Ascending aorta (tissue), 2 donors: ENCODE measurements around the gene KRTAP4-9. TPM values are rescaled to one million over a fixed set of nuclear protein-coding genes. Genes with fewer than 3 reads are reported as not detected.
"Not testable (repeated sequence)": the region's sequence is repeated elsewhere in the genome, so short reads cannot be mapped to it uniquely, and the experiment has no call there.

Experiments used
- DNase-seq, 2 donors: peaks; one replicate each; pipeline ENCODE4 v3.0.0-alpha.2; 2019; ENCODE audit warnings: low spot score in 2 of 2
- H3K27ac ChIP-seq, 2 donors: fragments of 200-600 bp; sonication (generic); one replicate each; pipeline ENCODE4 v1.5.1; 2016 to 2017; ENCODE audit warnings: mild to moderate bottlenecking in 1 of 2
- H3K27me3 ChIP-seq: fragments of 200-600 bp; sonication (generic); one replicate; pipeline ENCODE4 v1.5.1; 2017
- H3K36me3 ChIP-seq, 2 donors: fragments of 200-600 bp; sonication (generic); one replicate each; pipeline ENCODE4 v1.5.1; 2016
- H3K4me1 ChIP-seq, 2 donors: fragments of 200-600 bp; sonication (generic); one replicate each; pipeline ENCODE4 v1.5.1; 2016 to 2017; ENCODE audit warnings: mild to moderate bottlenecking in 1 of 2
- H3K4me3 ChIP-seq, 2 donors: fragments of 200-600 bp; sonication (generic); one replicate each; pipeline ENCODE4 v1.5.1; 2016 to 2017; ENCODE audit warnings: mild to moderate bottlenecking in 1 of 2
- H3K9me3 ChIP-seq, 2 donors: fragments of 200-600 bp; sonication (generic); one replicate each; pipeline ENCODE4 v1.5.1; 2016
- CTCF ChIP-seq, 3 experiments: fragments of 200-600 bp in 2 of 3; fragments of 450-650 bp in 1 of 3; sonication (generic) in 2 of 3; IDR thresholded peaks; one replicate each; pipeline ENCODE4 v1.5.1; 2016 to 2019; ENCODE audit warnings: antibody characterized with exemption in 3 of 3, mild to moderate bottlenecking in 1 of 3, moderate library complexity in 1 of 3
- intact Hi-C: fragments of 100-400 bp; cut with DNase I; formaldehyde crosslinking; loops from one replicate; pipeline ENCODE4 v1.15.1; 2023
- total RNA-seq: library from RNA; depleted of rRNA; stranded (reverse); fragments of >200 nt; gene quantifications from one replicate; pipeline ENCODE4 v1.1.0, GENCODE V29; 2016

KRTAP4-9 gene
- total RNA-seq, 1 donor from 2014 or later = not detected

GRCh38 chr17:41096055-41096454 is 9.1 kb upstream of the KRTAP4-9 start:
- H3K27me3 ChIP-seq = no peaks in the 10 kb centered on the region
- intact Hi-C loops = no loop called here
- no peaks in the 10 kb centered on the region for H3K9me3 ChIP-seq
- no peak overlapping the region for H3K4me3 ChIP-seq
- TF ChIP-seq CTCF (IDR thresholded peaks at IDR 0.05) = no peak
- H3K36me3 ChIP-seq = no peaks in the 10 kb centered on the region
- no peaks in the 10 kb centered on the region for H3K4me1 ChIP-seq
- no peak for DNase-seq
- H3K27ac ChIP-seq = no peak overlapping the region

DNA sequence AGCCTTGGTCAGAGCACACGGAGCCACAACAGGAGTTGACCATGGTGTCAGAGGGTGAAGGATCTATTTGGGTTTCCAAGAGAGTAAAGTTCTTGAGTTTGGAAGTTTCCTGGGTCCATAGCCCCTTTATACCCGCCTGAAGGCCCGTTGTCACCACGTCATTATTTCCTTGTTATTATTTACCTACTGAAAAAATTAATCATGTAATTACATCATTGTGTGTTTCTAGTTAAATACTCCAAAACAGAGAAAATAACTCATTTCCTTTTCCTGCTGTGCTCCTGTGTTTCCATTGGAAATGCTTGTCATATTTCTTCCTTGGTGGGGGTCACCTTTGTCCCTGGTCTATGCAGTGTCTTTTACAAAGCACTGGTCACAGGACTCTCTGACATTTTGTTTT is 7.1 kb upstream of the KRTAP4-9 start, which contains the start of gene KRTAP4-8:
Gene KRTAP4-8, minus strand, starts transcription at position 101 of the 400 bp plus-strand sequence. Its CDS starts 58 bp downstream, at position 43.
- no peak for TF ChIP-seq CTCF (IDR thresholded peaks at IDR 0.05)
- Histone ChIP-seq H3K27me3 (no peaks in the 10 kb centered on the region), H3K9me3 (no peaks in the 10 kb centered on the region), H3K27ac (no peak within 1 kb of the TSS), H3K4me3 (no peak within 1 kb of the TSS), H3K4me1 (no peaks in the 10 kb centered on the region), H3K36me3 (no peaks in the 10 kb centered on the region)
- DNase-seq = no peak
- intact Hi-C loops = no loop called here

DNA sequence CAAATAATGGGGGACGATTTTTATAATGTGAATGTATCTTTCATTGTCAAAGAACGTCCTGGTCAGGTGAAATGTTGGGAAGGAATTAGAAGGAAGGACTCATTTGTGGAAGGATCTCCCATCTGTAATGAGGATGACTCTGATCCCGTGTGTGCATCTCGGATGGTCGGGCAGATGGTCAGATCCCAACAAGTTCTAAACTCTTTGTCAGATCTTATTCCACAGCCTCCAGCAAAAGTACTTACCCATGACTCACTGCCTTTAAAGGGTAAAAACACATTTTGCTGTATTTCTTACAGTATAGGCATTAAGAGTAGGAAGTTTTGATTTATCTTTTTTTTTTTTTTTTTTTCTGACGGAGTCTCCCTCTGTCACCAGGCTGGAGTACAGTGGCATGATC is 6.7 kb upstream of the KRTAP4-9 start:
- no peaks in the 10 kb centered on the region for H3K4me1 ChIP-seq
- TF ChIP-seq CTCF (IDR thresholded peaks at IDR 0.05) = no peak
- intact Hi-C loops = no loop called here
- H3K9me3 ChIP-seq = no peaks in the 10 kb centered on the region
- H3K4me3 ChIP-seq = no peak overlapping the region
- no peak for DNase-seq
- H3K27ac ChIP-seq = no peak overlapping the region
- no peaks in the 10 kb centered on the region for H3K27me3 ChIP-seq
- H3K36me3 ChIP-seq = no peaks in the 10 kb centered on the region

DNA sequence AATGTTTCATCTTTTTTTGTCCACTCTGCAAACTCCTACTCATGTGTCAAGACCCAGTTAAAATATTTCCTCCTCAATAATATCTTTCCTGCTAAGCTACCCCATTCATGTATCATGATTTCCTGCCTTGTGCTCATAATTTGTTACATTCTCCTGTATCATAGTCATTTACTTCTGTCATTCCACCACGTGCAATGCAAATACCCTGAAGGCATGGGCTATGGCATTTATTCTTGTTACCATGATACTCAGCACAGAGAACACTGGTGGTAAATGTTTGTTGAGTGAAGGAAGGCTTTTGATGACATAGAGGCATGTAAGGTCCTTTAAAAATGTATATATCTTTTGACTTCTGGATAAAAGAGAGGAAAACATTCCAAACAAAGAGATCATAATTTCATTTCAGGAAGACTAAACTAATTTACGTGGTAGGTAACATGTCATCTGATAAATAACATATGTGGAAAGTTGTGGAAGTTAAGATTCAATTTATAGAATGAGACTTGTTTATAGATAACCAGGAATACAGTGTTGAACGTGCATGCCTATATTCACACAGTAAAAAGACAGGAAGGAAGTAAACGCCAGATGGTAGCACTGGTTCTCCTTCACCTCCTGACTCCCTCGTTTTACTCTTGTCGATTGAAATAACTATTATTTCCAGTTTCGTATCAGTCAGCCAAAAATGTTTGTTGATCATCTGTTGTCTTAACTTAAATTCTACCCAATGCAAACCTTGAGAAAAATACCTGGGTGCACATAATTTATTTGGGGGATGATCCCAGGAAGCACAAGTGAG is 5.3 kb upstream of the KRTAP4-9 start:
- H3K27me3 ChIP-seq, H3K27ac ChIP-seq, H3K9me3 ChIP-seq, H3K4me1 ChIP-seq, H3K36me3 ChIP-seq, intact Hi-C loops, H3K4me3 ChIP-seq, DNase-seq: not testable (repeated sequence)

- H3K27me3 ChIP-seq = no peaks in the 10 kb centered on the region
- intact Hi-C loops = no loop called here
- H3K9me3 ChIP-seq = no peaks in the 10 kb centered on the region
- no peaks in the 10 kb centered on the region for H3K36me3 ChIP-seq
- no peak within 1 kb of the TSS for H3K27ac ChIP-seq
- no peak within 1 kb of the TSS for H3K4me3 ChIP-seq
- no peak for DNase-seq
- no peaks in the 10 kb centered on the region for H3K4me1 ChIP-seq
- TF ChIP-seq CTCF (IDR thresholded peaks at IDR 0.05) = no peak
Measured at GRCh38 chr17:41101586-41102259, 3.5 kb upstream of the KRTAP4-9 start, which contains the start of gene KRTAP4-16. TSS of gene KRTAP4-16 (minus strand) at chr17:41102209. CDS start at chr17:41102209, 0 bp downstream.

DNA sequence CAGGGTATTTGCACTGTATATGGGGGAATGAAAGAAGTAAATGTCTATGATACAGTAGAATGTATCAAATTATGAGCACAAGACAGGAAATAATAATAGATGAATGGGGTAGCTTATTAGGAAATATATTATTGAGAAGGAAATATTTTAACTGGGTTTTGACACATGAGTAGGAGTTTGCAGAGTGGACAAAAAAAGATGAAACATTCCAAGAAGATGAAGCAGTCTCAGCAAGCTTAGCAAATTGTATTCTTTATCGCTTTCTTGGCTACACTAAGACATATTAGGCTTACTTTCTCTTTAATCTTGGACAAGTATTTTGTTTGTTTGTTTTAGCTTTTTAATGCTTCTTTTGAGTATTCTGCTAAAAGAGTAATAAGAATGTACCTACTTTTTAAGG is 1.3 kb upstream of the KRTAP4-9 start:
- H3K4me1 ChIP-seq = no peaks in the 10 kb centered on the region
- H3K27ac ChIP-seq = no peak overlapping the region
- H3K36me3 ChIP-seq = no peaks in the 10 kb centered on the region
- no peak overlapping the region for H3K4me3 ChIP-seq
- H3K9me3 ChIP-seq = no peaks in the 10 kb centered on the region
- no peak for TF ChIP-seq CTCF (IDR thresholded peaks at IDR 0.05)
- no peak for DNase-seq
- intact Hi-C loops = no loop called here
- no peaks in the 10 kb centered on the region for H3K27me3 ChIP-seq

DNA sequence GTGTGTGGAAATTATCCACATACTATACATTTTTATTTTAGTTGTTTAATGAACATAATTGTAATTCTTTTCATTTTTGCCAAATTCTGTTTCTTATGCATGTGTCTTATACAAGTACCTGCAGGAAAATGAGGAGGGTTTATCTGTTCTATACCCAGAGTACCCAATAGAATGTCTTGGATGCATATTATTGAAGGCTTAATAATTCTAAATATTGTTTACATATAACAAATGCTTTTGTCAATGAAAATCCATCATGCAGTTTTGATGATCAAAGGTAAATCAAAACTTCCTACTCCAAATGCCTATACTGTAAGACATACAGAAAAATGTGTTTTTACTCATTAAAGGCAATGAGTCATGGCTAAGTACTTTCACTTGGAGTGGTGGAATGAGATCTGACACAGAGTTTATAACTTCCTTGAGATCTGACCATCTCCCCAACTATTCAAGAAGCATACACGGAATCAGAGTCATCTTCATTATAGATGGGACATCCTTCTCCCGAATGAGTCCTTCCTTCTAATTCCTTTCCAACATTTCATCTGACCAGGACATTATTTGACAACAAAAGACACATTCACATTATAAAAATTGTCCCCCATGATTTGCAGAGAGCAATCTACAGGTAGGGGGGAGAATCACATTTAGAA is 677 bp upstream of the KRTAP4-9 start:
- intact Hi-C loops, H3K4me1 ChIP-seq: not testable (repeated sequence)

More for the DNA sequence above, 677 bp upstream of the KRTAP4-9 start:
- H3K27ac ChIP-seq, DNase-seq, H3K9me3 ChIP-seq, H3K27me3 ChIP-seq, H3K36me3 ChIP-seq, H3K4me3 ChIP-seq: not testable (repeated sequence)
